ENCODE measurements around the gene PFN4.
"Not testable (repeated sequence)": the region's sequence is repeated elsewhere in the genome, so short reads cannot be mapped to it uniquely, and the experiment has no call there.

PFN4 gene

DNA sequence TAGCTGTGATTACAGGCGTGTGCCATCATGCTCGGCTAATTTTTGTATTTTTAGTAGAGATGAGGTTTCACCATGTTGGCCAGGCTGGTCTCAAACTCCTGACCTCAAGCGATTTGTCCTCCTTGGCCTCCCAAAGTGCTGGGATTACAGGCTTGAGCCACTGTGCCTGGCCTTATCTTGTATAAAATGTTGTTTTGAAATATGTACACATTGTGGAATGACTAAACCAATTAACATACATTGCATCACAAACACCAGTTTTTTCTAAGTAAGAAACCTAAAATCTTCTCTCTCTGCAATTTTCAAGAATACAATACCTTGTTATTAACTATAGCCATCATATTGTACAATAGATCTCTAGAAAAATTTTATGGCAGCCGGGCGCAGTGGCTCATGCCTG, 17.2 kb upstream of the PFN4 start:
- WGBS: 96% methylated on average over 5 of the region's 5 CpGs

DNA sequence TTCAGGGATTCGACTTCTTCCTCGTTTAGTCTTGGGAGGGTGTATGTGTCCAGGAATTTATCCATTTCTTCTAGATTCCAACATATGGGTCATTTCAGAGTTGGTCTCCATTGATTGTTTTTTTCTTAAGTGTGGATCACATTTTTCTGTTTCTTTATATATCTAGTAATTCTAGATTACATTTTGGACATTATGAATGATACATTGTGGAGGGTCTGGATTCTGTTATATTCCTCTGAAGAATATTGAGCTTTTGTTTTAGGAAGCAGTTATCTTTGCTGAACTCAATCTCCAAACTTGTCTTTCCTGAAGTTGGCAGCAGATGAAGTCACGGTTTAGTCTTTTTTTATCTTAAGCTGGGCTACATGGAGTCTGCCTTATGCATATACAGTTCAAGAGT, 9.4 kb upstream of the PFN4 start:
- Histone ChIP-seq H2BK5ac (ENCODE audit: low read depth, low read length, poor library complexity, severe bottlenecking) (no peak overlapping the region), H3K4me3 (ENCODE audit: insufficient read depth in 1 of 2, low read depth in 1 of 2, low read length in 2 of 2) (no peak overlapping the region), H3K18ac (ENCODE audit: low read depth in 1 of 2, low read length in 2 of 2) (no peak overlapping the region), H3K36me3 (ENCODE audit: control insufficient read depth in 1 of 2, insufficient read depth in 2 of 2, low read depth in 1 of 2, low read length in 2 of 2) (no peaks in the 10 kb centered on the region), H3K14ac (ENCODE audit: low read length in 2 of 2) (no peak overlapping the region), H3K27me3 (ENCODE audit: control insufficient read depth in 1 of 2, insufficient read depth in 1 of 2, low read length in 2 of 2) (no peaks in the 10 kb centered on the region), H3K9ac (ENCODE audit: low read length) (no peak overlapping the region), H3K79me1 (replicated peaks; ENCODE audit: low read length, poor library complexity, severe bottlenecking) (peaks cover 2% of the 10 kb centered on the region), H3K4me2 (ENCODE audit: low read length, poor library complexity, severe bottlenecking) (no peak overlapping the region), H4K8ac (ENCODE audit: low read length) (no peak overlapping the region), H4K91ac (ENCODE audit: low read length) (no peak overlapping the region), H2AK5ac (ENCODE audit: low read length, severe bottlenecking) (no peak overlapping the region), H2BK12ac (ENCODE audit: low read length in 2 of 2) (no peak overlapping the region), H3K4me1 (ENCODE audit: control insufficient read depth, insufficient read depth, low read depth, low read length) (no peaks in the 10 kb centered on the region), H2BK120ac (ENCODE audit: low read depth, low read length) (no peak overlapping the region), H2AFZ (ENCODE audit: low read depth, low read length) (no peak overlapping the region), H3K4ac (ENCODE audit: low read depth in 1 of 2, low read length in 2 of 2) (no peak overlapping the region), H3K23ac (ENCODE audit: low read length in 2 of 2) (no peak overlapping the region), H3K27ac (ENCODE audit: low read length, poor library complexity, severe bottlenecking) (no peak overlapping the region), H2BK15ac (ENCODE audit: low read depth, poor library complexity, severe bottlenecking) (no peak overlapping the region), H3K9me3 (ENCODE audit: control insufficient read depth, low read length) (peaks cover 5% of the 10 kb centered on the region)
- 85% methylated on average over 1 of the region's 3 CpGs for WGBS
- DNase-seq: no peak

More for the DNA sequence above, 17.2 kb upstream of the PFN4 start:
- not testable (repeated sequence) for H3K4me3 ChIP-seq (ENCODE audit: insufficient read depth in 1 of 2, low read depth in 1 of 2, low read length in 2 of 2); H3K4ac ChIP-seq (ENCODE audit: low read depth in 1 of 2, low read length in 2 of 2); H3K23ac ChIP-seq (ENCODE audit: low read length in 2 of 2); H2BK5ac ChIP-seq (ENCODE audit: low read depth, low read length, poor library complexity, severe bottlenecking); H3K18ac ChIP-seq (ENCODE audit: low read depth in 1 of 2, low read length in 2 of 2); H3K4me2 ChIP-seq (ENCODE audit: low read length, poor library complexity, severe bottlenecking); H3K79me1 ChIP-seq (replicated peaks; ENCODE audit: low read length, poor library complexity, severe bottlenecking); H3K9ac ChIP-seq (ENCODE audit: low read length); H2AK5ac ChIP-seq (ENCODE audit: low read length, severe bottlenecking); H3K14ac ChIP-seq (ENCODE audit: low read length in 2 of 2); H3K27ac ChIP-seq (ENCODE audit: low read length, poor library complexity, severe bottlenecking); H2BK120ac ChIP-seq (ENCODE audit: low read depth, low read length); H3K9me3 ChIP-seq (ENCODE audit: control insufficient read depth, low read length); H2AFZ ChIP-seq (ENCODE audit: low read depth, low read length); H3K4me1 ChIP-seq (ENCODE audit: control insufficient read depth, insufficient read depth, low read depth, low read length); H4K8ac ChIP-seq (ENCODE audit: low read length); H4K91ac ChIP-seq (ENCODE audit: low read length); H3K27me3 ChIP-seq (ENCODE audit: control insufficient read depth in 1 of 2, insufficient read depth in 1 of 2, low read length in 2 of 2); H2BK12ac ChIP-seq (ENCODE audit: low read length in 2 of 2); H2BK15ac ChIP-seq (ENCODE audit: low read depth, poor library complexity, severe bottlenecking)
- peak; percentile 14 for DNase-seq
- peaks cover 5 to 15% of the 10 kb centered on the region in 2 experiments for H3K36me3 ChIP-seq (ENCODE audit: control insufficient read depth in 1 of 2, insufficient read depth in 2 of 2, low read depth in 1 of 2, low read length in 2 of 2)

DNA sequence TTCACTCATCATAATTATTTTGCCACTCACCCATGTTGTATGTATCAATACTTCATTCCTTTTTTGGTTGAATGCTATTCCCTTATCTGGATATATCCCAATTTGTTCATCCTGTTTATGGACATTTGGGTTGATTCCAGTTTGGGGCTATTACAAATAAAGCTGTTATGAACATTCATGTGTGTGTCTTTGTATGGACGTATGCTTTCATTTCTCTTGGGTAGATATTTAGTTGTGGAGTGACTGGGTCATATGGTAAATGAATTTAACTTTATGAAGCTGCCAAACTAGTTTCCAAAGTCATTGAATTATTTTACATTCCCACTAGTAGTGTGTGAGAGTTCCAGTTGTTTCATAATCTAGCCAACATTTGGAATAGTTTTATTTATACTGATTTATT, 2.8 kb upstream of the PFN4 start:
- Histone ChIP-seq H2BK120ac (ENCODE audit: low read depth, low read length) (no peak overlapping the region), H3K36me3 (ENCODE audit: control insufficient read depth in 1 of 2, insufficient read depth in 2 of 2, low read depth in 1 of 2, low read length in 2 of 2) (no peaks in the 10 kb centered on the region), H3K9ac (ENCODE audit: low read length) (no peak overlapping the region), H4K91ac (ENCODE audit: low read length) (no peak overlapping the region), H3K27ac (ENCODE audit: low read length, poor library complexity, severe bottlenecking) (no peak overlapping the region), H3K9me3 (ENCODE audit: control insufficient read depth, low read length) (no peaks in the 10 kb centered on the region), H4K8ac (ENCODE audit: low read length) (no peak overlapping the region), H2AFZ (ENCODE audit: low read depth, low read length) (no peak overlapping the region), H3K79me1 (replicated peaks; ENCODE audit: low read length, poor library complexity, severe bottlenecking) (peaks cover 8% of the 10 kb centered on the region), H3K4me2 (ENCODE audit: low read length, poor library complexity, severe bottlenecking) (no peak overlapping the region), H3K14ac (ENCODE audit: low read length in 2 of 2) (no peak overlapping the region), H2AK5ac (ENCODE audit: low read length, severe bottlenecking) (no peak overlapping the region), H2BK15ac (ENCODE audit: low read depth, poor library complexity, severe bottlenecking) (no peak overlapping the region), H2BK12ac (ENCODE audit: low read length in 2 of 2) (no peak overlapping the region), H3K27me3 (ENCODE audit: control insufficient read depth in 1 of 2, insufficient read depth in 1 of 2, low read length in 2 of 2) (no peaks in the 10 kb centered on the region), H3K4me3 (ENCODE audit: insufficient read depth in 1 of 2, low read depth in 1 of 2, low read length in 2 of 2) (no peak overlapping the region), H3K4ac (ENCODE audit: low read depth in 1 of 2, low read length in 2 of 2) (no peak overlapping the region), H3K23ac (ENCODE audit: low read length in 2 of 2) (no peak overlapping the region), H2BK5ac (ENCODE audit: low read depth, low read length, poor library complexity, severe bottlenecking) (no peak overlapping the region), H3K18ac (ENCODE audit: low read depth in 1 of 2, low read length in 2 of 2) (no peak overlapping the region), H3K4me1 (ENCODE audit: control insufficient read depth, insufficient read depth, low read depth, low read length) (peaks cover 5% of the 10 kb centered on the region)
- no peak for DNase-seq
- WGBS: 82% methylated on average over 1 of the region's 1 CpG

DNA sequence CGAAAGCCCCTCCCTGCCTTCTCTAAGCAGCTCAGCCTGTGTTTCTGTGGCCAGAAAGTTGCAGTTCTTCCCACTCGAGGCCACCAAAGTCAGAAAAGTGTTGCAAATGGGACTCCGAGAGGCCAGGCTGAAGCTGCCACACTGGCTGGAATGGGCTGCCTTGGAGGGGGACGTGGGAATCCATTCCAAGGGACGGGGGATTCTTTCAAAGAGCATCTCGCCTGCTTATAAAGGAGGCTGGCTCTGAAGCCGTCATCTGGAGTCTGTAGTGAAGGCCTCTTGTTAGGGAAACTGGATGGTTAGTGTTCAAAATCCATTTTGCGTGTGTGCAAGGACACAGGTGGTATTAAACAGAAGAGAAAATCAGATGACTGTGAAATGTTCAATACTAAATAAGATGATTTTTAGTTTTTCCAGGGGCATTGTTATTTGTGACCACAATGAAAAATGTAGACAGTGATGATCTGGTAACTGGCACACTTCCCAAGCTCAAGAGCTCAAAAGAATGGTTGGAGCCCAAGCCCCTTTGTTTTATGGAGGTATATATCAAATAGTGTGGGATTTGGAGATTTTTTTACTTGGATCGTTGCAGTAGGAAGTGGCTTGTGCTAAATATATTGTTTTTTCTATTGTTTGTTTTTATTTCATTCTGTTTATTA, 917 bp upstream of the PFN4 start:
- Histone ChIP-seq H2BK5ac (ENCODE audit: low read depth, low read length, poor library complexity, severe bottlenecking) (no peak overlapping the region), H3K4me2 (ENCODE audit: low read length, poor library complexity, severe bottlenecking) (peak overlapping the region; percentile 70), H2AFZ (ENCODE audit: low read depth, low read length) (peak overlapping the region; percentile 21), H3K9ac (ENCODE audit: low read length) (peak overlapping the region; percentile 96), H3K23ac (ENCODE audit: low read length in 2 of 2) (peak overlapping the region in 1 of 2 experiments; percentile 3), H2BK15ac (ENCODE audit: low read depth, poor library complexity, severe bottlenecking) (peak overlapping the region; percentile 77), H3K18ac (ENCODE audit: low read depth in 1 of 2, low read length in 2 of 2) (peak overlapping the region; percentile 83 to 93), H2BK120ac (ENCODE audit: low read depth, low read length) (peak overlapping the region; percentile 64), H3K9me3 (ENCODE audit: control insufficient read depth, low read length) (no peaks in the 10 kb centered on the region), H3K27ac (ENCODE audit: low read length, poor library complexity, severe bottlenecking) (peak overlapping the region; percentile 68), H3K4ac (ENCODE audit: low read depth in 1 of 2, low read length in 2 of 2) (peak overlapping the region; percentile 56 to 90), H3K79me1 (replicated peaks; ENCODE audit: low read length, poor library complexity, severe bottlenecking) (peaks cover 8% of the 10 kb centered on the region), H3K4me3 (ENCODE audit: insufficient read depth in 1 of 2, low read depth in 1 of 2, low read length in 2 of 2) (peak overlapping the region; percentile 88 to 89), H3K27me3 (ENCODE audit: control insufficient read depth in 1 of 2, insufficient read depth in 1 of 2, low read length in 2 of 2) (no peaks in the 10 kb centered on the region), H4K91ac (ENCODE audit: low read length) (peak overlapping the region; percentile 94), H3K4me1 (ENCODE audit: control insufficient read depth, insufficient read depth, low read depth, low read length) (peaks cover 5% of the 10 kb centered on the region), H3K36me3 (ENCODE audit: control insufficient read depth in 1 of 2, insufficient read depth in 2 of 2, low read depth in 1 of 2, low read length in 2 of 2) (no peaks in the 10 kb centered on the region), H2BK12ac (ENCODE audit: low read length in 2 of 2) (no peak overlapping the region), H2AK5ac (ENCODE audit: low read length, severe bottlenecking) (peak overlapping the region; percentile 63), H4K8ac (ENCODE audit: low read length) (peak overlapping the region; percentile 98), H3K14ac (ENCODE audit: low read length in 2 of 2) (peak overlapping the region in 1 of 2 experiments; percentile 68)
- peak; percentile 65 for DNase-seq
- 15% methylated on average over 8 of the region's 9 CpGs for WGBS

Data from mesenchymal stem cell (in vitro differentiated cells and primary cell).